CD14-positive monocyte (primary cell): ENCODE results near the gene SYDE1. TPM values are rescaled to one million over a fixed set of nuclear protein-coding genes. Genes with fewer than 3 reads are reported as not detected.
"Not testable (repeated sequence)": the region's sequence is repeated elsewhere in the genome, so short reads cannot be mapped to it uniquely, and the experiment has no call there.

Experiments used
- DNase-seq, 3 donors: peaks; one replicate each; pipeline ENCODE4 v3.0.0-alpha.2; 2011 to 2022
- H2AFZ ChIP-seq: 2 replicates; pipeline ENCODE4 v1.6.0; 2012; ENCODE audit warnings: mild to moderate bottlenecking, low read depth, low read length, inconsistent platforms; ENCODE audit not compliant: insufficient read depth, poor library complexity, severe bottlenecking
- H3K27ac ChIP-seq, 2 donors: 1 replicate in 1 of 2; 2 replicates in 1 of 2; pipeline ENCODE4 v1.5.1; 2012 to 2013; ENCODE audit warnings: low read length in 2 of 2, control low read depth in 1 of 2, inconsistent platforms in 1 of 2, low read depth in 1 of 2, mild to moderate bottlenecking in 1 of 2
- H3K27me3 ChIP-seq, 2 donors: one replicate each; pipeline versions ENCODE4 v1.6.0 to v1.6.1; 2011 to 2013; ENCODE audit warnings: low read length in 2 of 2; ENCODE audit not compliant: control insufficient read depth in 2 of 2, insufficient read depth in 2 of 2
- H3K36me3 ChIP-seq, 2 donors: replicated peaks in 1 of 2; 1 replicate in 1 of 2; 2 replicates in 1 of 2; pipeline versions ENCODE4 v1.5.1 to v1.6.1; 2012 to 2013; ENCODE audit warnings: low read length in 2 of 2, control low read depth in 1 of 2, inconsistent platforms in 1 of 2, mild to moderate bottlenecking in 1 of 2; ENCODE audit not compliant: insufficient read depth in 2 of 2, control insufficient read depth in 1 of 2
- H3K4me1 ChIP-seq, 2 donors: 1 replicate in 1 of 2; 2 replicates in 1 of 2; pipeline versions ENCODE4 v1.5.1 to v1.6.1; 2012 to 2013; ENCODE audit warnings: low read length in 2 of 2, control low read depth in 1 of 2, inconsistent platforms in 1 of 2, mild to moderate bottlenecking in 1 of 2, moderate library complexity in 1 of 2; ENCODE audit not compliant: insufficient read depth in 2 of 2, control insufficient read depth in 1 of 2
- H3K4me2 ChIP-seq: replicated peaks from 2 replicates; pipeline ENCODE3; 2012; ENCODE audit warnings: low read length, moderate library complexity, mild to moderate bottlenecking; ENCODE audit not compliant: poor library complexity, severe bottlenecking; ENCODE audit errors: extremely low read depth
- H3K4me3 ChIP-seq, 3 experiments: fragments of 200-600 bp in 1 of 3; sonication (generic) in 1 of 3; replicated peaks in 1 of 3; 1 replicate in 2 of 3; 2 replicates in 1 of 3; pipeline ENCODE4 v1.5.1; 2011 to 2013; ENCODE audit warnings: low read length in 3 of 3, mild to moderate bottlenecking in 3 of 3, control low read depth in 2 of 3, low read depth in 2 of 3, inconsistent platforms in 1 of 3, moderate library complexity in 1 of 3
- H3K79me2 ChIP-seq: 2 replicates; pipeline ENCODE4 v1.6.0; 2012; ENCODE audit warnings: mild to moderate bottlenecking, control low read depth, inconsistent platforms, low read length, moderate library complexity; ENCODE audit not compliant: insufficient read depth
- H3K9ac ChIP-seq: 2 replicates; pipeline ENCODE4 v1.6.0; 2017; ENCODE audit warnings: low read length, mild to moderate bottlenecking; ENCODE audit not compliant: insufficient read depth, poor library complexity, severe bottlenecking
- H3K9me3 ChIP-seq, 2 donors: replicated peaks in 1 of 2; 1 replicate in 1 of 2; 2 replicates in 1 of 2; pipeline versions ENCODE4 v1.5.1 to v1.6.1; 2012 to 2013; ENCODE audit warnings: low read length in 2 of 2, control low read depth in 1 of 2; ENCODE audit not compliant: control insufficient read depth in 1 of 2, insufficient read depth in 1 of 2
- H4K20me1 ChIP-seq: 2 replicates; pipeline ENCODE4 v1.6.0; 2012; ENCODE audit warnings: mild to moderate bottlenecking, low read length, control low read depth, moderate library complexity; ENCODE audit not compliant: insufficient read depth
- H3K27ac Mint-ChIP-seq, 7 donors: one replicate each; pipeline ENCODE4 v1.8.0; 2020; ENCODE audit warnings: mild to moderate bottlenecking in 7 of 7, mixed read lengths in 7 of 7, moderate library complexity in 6 of 7, inconsistent platforms in 2 of 7
- H3K27me3 Mint-ChIP-seq, 3 donors: one replicate each; pipeline ENCODE4 v1.8.0; 2021 to 2022; ENCODE audit warnings: low read depth in 3 of 3, mild to moderate bottlenecking in 3 of 3, mixed read lengths in 3 of 3, moderate library complexity in 3 of 3, inconsistent platforms in 1 of 3
- H3K36me3 Mint-ChIP-seq, 2 donors: one replicate each; pipeline ENCODE4 v1.8.0; 2020; ENCODE audit warnings: mixed read lengths in 2 of 2, inconsistent platforms in 1 of 2, mild to moderate bottlenecking in 1 of 2
- H3K4me1 Mint-ChIP-seq: one replicate; pipeline ENCODE4 v1.8.0; 2020; ENCODE audit warnings: mild to moderate bottlenecking, mixed read lengths
- H3K4me3 Mint-ChIP-seq, 2 donors: one replicate each; pipeline ENCODE4 v1.8.0; 2020; ENCODE audit warnings: mild to moderate bottlenecking in 2 of 2, mixed read lengths in 2 of 2, moderate library complexity in 1 of 2
- H3K9me3 Mint-ChIP-seq, 7 donors: one replicate each; pipeline ENCODE4 v1.8.0; 2020 to 2022; ENCODE audit warnings: mixed read lengths in 7 of 7, mild to moderate bottlenecking in 6 of 7, moderate library complexity in 6 of 7, inconsistent platforms in 2 of 7
- WGBS: methylation state at CpG from one replicate; pipeline ENCODE4 v1.1.5; 2013; ENCODE audit warnings: missing lambda C conversion rate; ENCODE audit not compliant: insufficient coverage; 5-methylcytosine and 5-hydroxymethylcytosine counted together
- intact Hi-C, 2 donors: fragments of 100-400 bp; cut with micrococcal nuclease; formaldehyde crosslinking; loops; one replicate each; pipeline versions ENCODE4 v1.15.0 to v1.15.1; 2023
- polyA plus RNA-seq, 3 donors: library from polyadenylated mRNA; depleted of rRNA in 1 of 3; unstranded in 2 of 3; stranded (reverse) in 1 of 3; fragments of 300-500 nt in 2 of 3; fragments of >200 nt in 1 of 3; fragmentation: Illumina TruSeq in 2 of 3; gene quantifications; 1 replicate in 2 of 3; 2 replicates in 1 of 3; pipeline ENCODE4 v1.2.3, GENCODE V29; 2012 to 2021
- TF ChIP-seq, protein P1 (sequence below): fragments of 200-600 bp; IDR thresholded peaks from one replicate; pipeline ENCODE4 v1.8.0; 2022; ENCODE audit warnings: antibody characterized with exemption, mild to moderate bottlenecking

Gene SYDE1
- polyA plus RNA-seq, 3 donors = not detected

DNA sequence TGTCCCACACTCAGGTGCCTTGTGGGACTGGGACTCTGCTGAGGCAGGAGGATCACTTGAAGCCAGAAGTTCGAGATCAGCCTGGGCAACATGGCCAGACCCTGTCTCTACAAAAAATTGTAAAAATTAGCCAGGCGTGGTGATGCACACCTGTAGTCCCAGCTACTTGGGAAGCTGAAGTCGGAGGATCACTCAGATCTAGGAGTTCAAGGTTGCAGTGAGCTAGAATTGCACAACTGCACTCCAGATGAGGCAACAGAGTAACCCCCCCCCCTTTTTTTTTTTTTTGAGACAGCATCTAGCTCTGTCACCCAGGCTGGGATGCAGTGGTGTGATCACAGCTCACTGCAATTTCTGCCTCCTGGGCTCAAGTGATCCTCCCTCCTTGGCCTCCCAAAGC lies 11.0 kb upstream of the SYDE1 start:
- Mint-ChIP-seq H3K4me3 (no peak overlapping the region), H3K27ac (peak overlapping the region in 1 of 7 donors; percentile 64), H3K4me1 (peaks cover 12% of the 10 kb centered on the region), H3K9me3 (peaks cover 0 to 1% (median 0%) of the 10 kb centered on the region in 7 donors), H3K27me3 (peaks cover 5 to 7% (median 6%) of the 10 kb centered on the region in 3 donors), H3K36me3 (no peaks in the 10 kb centered on the region)
- Histone ChIP-seq H3K4me2 (no peak overlapping the region), H3K79me2 (no peaks in the 10 kb centered on the region), H3K9ac (no peak overlapping the region), H4K20me1 (no peaks in the 10 kb centered on the region), H3K27me3 (no peaks in the 10 kb centered on the region), H3K4me3 (no peak overlapping the region), H3K27ac (no peak overlapping the region), H3K9me3 (no peaks in the 10 kb centered on the region), H3K36me3 (no peaks in the 10 kb centered on the region), H2AFZ (no peak overlapping the region), H3K4me1 (peaks cover 0 to 11% of the 10 kb centered on the region in 2 donors)
- DNase-seq = peak in 1 of 3 donors; percentile 11
- 94% methylated on average over 3 of the region's 3 CpGs for WGBS
- intact Hi-C loops = no loop called here
- TF ChIP-seq, protein P1, sequence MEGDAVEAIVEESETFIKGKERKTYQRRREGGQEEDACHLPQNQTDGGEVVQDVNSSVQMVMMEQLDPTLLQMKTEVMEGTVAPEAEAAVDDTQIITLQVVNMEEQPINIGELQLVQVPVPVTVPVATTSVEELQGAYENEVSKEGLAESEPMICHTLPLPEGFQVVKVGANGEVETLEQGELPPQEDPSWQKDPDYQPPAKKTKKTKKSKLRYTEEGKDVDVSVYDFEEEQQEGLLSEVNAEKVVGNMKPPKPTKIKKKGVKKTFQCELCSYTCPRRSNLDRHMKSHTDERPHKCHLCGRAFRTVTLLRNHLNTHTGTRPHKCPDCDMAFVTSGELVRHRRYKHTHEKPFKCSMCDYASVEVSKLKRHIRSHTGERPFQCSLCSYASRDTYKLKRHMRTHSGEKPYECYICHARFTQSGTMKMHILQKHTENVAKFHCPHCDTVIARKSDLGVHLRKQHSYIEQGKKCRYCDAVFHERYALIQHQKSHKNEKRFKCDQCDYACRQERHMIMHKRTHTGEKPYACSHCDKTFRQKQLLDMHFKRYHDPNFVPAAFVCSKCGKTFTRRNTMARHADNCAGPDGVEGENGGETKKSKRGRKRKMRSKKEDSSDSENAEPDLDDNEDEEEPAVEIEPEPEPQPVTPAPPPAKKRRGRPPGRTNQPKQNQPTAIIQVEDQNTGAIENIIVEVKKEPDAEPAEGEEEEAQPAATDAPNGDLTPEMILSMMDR = no peak

DNA sequence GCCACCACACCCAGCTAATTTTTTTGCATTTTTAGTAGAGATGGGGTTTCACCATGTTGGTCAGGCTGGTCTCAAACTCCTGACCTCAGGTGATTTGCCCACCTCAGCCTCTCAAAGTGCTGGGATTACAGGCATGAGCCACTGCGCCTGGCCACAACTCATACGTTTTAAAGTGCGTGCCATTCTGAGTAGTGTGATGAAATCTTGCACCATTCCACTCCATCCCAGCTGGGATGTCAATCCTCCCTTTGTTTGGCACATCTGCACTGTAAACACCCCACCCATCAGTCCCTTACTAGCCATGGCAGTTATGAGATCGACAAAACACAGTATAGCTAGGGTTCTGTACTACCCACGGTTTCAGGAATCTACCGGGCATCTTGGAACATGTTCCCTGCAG lies 9.2 kb upstream of the SYDE1 start:
- H3K4me2 ChIP-seq, H3K4me3 ChIP-seq, H3K36me3 Mint-ChIP-seq, H3K4me3 Mint-ChIP-seq, intact Hi-C loops, H3K9me3 ChIP-seq, H4K20me1 ChIP-seq, H3K9me3 Mint-ChIP-seq, H2AFZ ChIP-seq, H3K27me3 Mint-ChIP-seq, DNase-seq, H3K79me2 ChIP-seq, H3K9ac ChIP-seq, H3K27me3 ChIP-seq, H3K36me3 ChIP-seq, H3K4me1 Mint-ChIP-seq, H3K27ac ChIP-seq: not testable (repeated sequence)
- peaks cover 0 to 11% of the 10 kb centered on the region in 2 donors for H3K4me1 ChIP-seq
- H3K27ac Mint-ChIP-seq = peak overlapping the region in 2 of 7 donors; percentile 13 to 48
- 100% methylated on average over 2 of the region's 6 CpGs for WGBS
